H1 (cell line): ENCODE data around the gene EPHA4. TPM values are rescaled to one million over a fixed set of nuclear protein-coding genes. Genes with fewer than 3 reads are reported as not detected.

Experiments
- ATF2 ChIP-seq: IDR thresholded peaks from 2 replicates; pipeline ENCODE4 v1.6.1; 2012; ENCODE audit warnings: low read length, inconsistent platforms
- GTF2F1 ChIP-seq: IDR thresholded peaks from 2 replicates; pipeline ENCODE4 v1.6.1; 2012; ENCODE audit warnings: low read depth, low read length, improper control_type of control experiment, borderline replicate concordance
- TCF12 ChIP-seq: IDR thresholded peaks from 2 replicates; pipeline ENCODE4 v1.6.1; 2011; ENCODE audit warnings: low read depth, mild to moderate bottlenecking, low read length
- polyA plus RNA-seq, 7 experiments: library from polyadenylated mRNA; depleted of rRNA in 3 of 7; stranded (reverse) in 5 of 7; unstranded in 2 of 7; fragments of >200 nt in 5 of 7; fragments of 200-250 nt in 2 of 7; gene quantifications; 1 replicate in 5 of 7; 2 replicates in 1 of 7; 4 replicates in 1 of 7; pipeline versions ENCODE4 v1.2.1 to v1.2.3, GENCODE V29; 2011 to 2013; ENCODE audit warnings: missing spikeins in 2 of 7, mixed read lengths in 2 of 7
- total RNA-seq: library from RNA; stranded (reverse); fragmentation: NEBNext Ultra II Directional; extraction: Animal tissue kit (Norgen Biotek cat#: 25700); gene quantifications from 2 replicates; pipeline ENCODE4 v1.2.1, GENCODE V29; 2021
- TF ChIP-seq, protein P1 (sequence below): IDR thresholded peaks from 2 replicates; pipeline ENCODE4 v1.6.1; 2011; ENCODE audit warnings: low read length, improper control_type of control experiment

EPHA4 gene
- total and polyA plus RNA-seq, 2 of the 8 experiments (the other 6 are each of a cell fraction or from before 2014, with no cell fraction given) = 4.3 to 5.7 TPM

DNA sequence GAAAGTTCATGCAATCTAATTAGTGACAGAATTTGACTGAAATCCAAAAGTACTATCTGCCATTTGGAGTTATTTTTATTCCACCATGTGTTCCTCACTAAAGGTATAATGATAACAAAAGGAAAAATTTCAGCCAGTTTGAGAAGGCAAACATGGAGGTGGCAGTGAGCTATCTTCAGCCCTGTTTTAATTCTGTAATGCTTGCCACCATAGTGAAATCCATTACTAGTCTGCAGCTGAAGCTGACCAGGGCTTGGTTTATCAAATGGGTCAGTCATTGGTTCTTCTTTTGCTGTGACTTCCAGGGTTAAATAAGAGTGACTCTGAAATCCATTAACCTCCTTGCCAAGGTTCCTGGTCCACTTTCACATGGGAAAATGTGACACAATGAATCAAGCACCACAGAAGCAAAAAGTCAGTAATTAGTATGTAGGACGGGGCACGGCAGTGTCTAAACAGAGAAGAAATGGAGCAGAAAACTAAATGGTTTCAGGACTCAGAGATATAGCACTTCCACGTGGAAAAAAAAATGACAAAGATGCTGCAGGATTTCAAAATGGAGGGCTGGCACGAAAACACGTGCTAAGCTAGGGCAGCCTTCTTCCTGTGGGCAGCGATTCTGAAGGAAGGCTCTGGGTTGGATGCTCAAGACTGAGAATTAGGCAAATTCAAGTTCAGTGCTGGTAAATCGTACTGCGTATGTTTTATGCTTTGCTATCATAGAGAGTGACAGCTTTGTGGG lies 87.2 kb downstream of the EPHA4 start (continued):
- TF ChIP-seq ATF2 (no peak), TCF12 (no peak), GTF2F1 (no peak)
- TF ChIP-seq, protein P1, sequence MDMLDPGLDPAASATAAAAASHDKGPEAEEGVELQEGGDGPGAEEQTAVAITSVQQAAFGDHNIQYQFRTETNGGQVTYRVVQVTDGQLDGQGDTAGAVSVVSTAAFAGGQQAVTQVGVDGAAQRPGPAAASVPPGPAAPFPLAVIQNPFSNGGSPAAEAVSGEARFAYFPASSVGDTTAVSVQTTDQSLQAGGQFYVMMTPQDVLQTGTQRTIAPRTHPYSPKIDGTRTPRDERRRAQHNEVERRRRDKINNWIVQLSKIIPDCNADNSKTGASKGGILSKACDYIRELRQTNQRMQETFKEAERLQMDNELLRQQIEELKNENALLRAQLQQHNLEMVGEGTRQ = no peak
- TF ChIP-seq, all 59 proteins: peak for 0
